Chondrocyte (in vitro differentiated cells): ENCODE data around the gene TMEM108. TPM values are rescaled to one million over a fixed set of nuclear protein-coding genes. Genes with fewer than 3 reads are reported as not detected.

Experiments used
- DNase-seq: peaks from one replicate; pipeline ENCODE4 v3.0.0; 2021; ENCODE audit warnings: mixed read lengths, low spot score
- H3K27ac Mint-ChIP-seq: one replicate; pipeline ENCODE4 v1.8.0; 2021; ENCODE audit warnings: mild to moderate bottlenecking, moderate library complexity, mixed read lengths; ENCODE audit not compliant: unreplicated experiment
- H3K27me3 Mint-ChIP-seq: 2 replicates; pipeline ENCODE4 v1.8.0; 2021; ENCODE audit warnings: low read depth, mixed read lengths
- H3K36me3 Mint-ChIP-seq: 2 replicates; pipeline ENCODE4 v1.8.0; 2021; ENCODE audit warnings: low read depth, mixed read lengths
- H3K4me1 Mint-ChIP-seq: 2 replicates; pipeline ENCODE4 v1.8.0; 2021; ENCODE audit warnings: low read depth, mild to moderate bottlenecking, mixed read lengths
- H3K4me3 Mint-ChIP-seq: one replicate; pipeline ENCODE4 v1.8.0; 2021; ENCODE audit warnings: mild to moderate bottlenecking, moderate library complexity, mixed read lengths; ENCODE audit not compliant: unreplicated experiment
- H3K9me3 Mint-ChIP-seq: 2 replicates; pipeline ENCODE4 v1.8.0; 2021; ENCODE audit warnings: low read depth, mixed read lengths
- total RNA-seq: library from RNA; stranded (reverse); gene quantifications from 3 replicates; pipeline ENCODE4 v1.2.1, GENCODE V29; 2021
- TF ChIP-seq, protein P1 (sequence below): fragments of 200-600 bp; sonication (generic); IDR thresholded peaks from 2 replicates; pipeline ENCODE4 v1.5.0; 2021; ENCODE audit warnings: antibody characterized with exemption, mild to moderate bottlenecking, moderate library complexity

TMEM108 gene
- total RNA-seq, 1 donor from 2014 or later: 5.6 TPM

- H3K27me3 Mint-ChIP-seq: no peaks in the 10 kb centered on the region
- peaks cover 4% of the 10 kb centered on the region for H3K9me3 Mint-ChIP-seq
- no peak overlapping the region for H3K27ac Mint-ChIP-seq
- H3K4me1 Mint-ChIP-seq: peaks cover 9% of the 10 kb centered on the region
- no peak overlapping the region for H3K4me3 Mint-ChIP-seq
- TF ChIP-seq, protein P1, sequence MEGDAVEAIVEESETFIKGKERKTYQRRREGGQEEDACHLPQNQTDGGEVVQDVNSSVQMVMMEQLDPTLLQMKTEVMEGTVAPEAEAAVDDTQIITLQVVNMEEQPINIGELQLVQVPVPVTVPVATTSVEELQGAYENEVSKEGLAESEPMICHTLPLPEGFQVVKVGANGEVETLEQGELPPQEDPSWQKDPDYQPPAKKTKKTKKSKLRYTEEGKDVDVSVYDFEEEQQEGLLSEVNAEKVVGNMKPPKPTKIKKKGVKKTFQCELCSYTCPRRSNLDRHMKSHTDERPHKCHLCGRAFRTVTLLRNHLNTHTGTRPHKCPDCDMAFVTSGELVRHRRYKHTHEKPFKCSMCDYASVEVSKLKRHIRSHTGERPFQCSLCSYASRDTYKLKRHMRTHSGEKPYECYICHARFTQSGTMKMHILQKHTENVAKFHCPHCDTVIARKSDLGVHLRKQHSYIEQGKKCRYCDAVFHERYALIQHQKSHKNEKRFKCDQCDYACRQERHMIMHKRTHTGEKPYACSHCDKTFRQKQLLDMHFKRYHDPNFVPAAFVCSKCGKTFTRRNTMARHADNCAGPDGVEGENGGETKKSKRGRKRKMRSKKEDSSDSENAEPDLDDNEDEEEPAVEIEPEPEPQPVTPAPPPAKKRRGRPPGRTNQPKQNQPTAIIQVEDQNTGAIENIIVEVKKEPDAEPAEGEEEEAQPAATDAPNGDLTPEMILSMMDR: no peak
- no peaks in the 10 kb centered on the region for H3K36me3 Mint-ChIP-seq
- no peak for DNase-seq
Observed at GRCh38 chr3:133442518-133442917, 404.3 kb downstream of the TMEM108 start.

DNA sequence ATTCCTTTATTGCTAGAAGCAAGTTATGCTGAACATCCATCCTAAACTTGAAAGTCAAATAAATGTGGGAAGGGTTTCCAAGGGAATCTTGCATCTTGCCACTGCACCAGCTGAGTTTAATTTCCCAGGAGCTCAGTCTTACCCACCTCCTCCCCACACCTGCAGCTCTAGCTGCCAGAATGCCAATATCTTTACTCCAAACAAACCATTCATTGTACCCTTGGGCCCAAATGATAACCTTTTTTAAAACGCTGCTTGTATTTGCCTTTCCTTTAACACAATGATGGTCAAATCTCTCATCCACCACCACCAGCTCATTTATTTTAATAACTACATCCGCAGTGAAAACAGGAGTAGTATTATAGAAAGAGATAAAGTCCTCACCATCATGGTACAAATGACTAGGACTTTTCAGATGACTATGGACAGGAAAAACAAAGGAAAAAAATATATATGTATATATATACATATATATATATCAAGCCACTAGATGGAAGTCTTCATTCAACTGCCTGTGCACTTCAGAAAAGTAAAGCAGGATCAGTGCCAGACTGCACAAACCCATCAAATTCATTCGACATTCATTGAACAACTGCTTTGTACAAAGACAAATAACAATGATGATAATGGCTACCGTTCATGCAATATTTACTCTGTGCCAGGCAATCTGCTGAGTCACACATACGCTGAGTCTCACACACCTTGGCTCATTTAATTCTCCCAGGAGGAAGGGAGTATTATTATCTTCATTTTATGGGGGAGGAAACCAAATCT is 405.6 kb downstream of the TMEM108 start:
- Mint-ChIP-seq H3K27me3 (no peaks in the 10 kb centered on the region), H3K27ac (no peak overlapping the region), H3K4me1 (peaks cover 8% of the 10 kb centered on the region), H3K4me3 (no peak overlapping the region), H3K36me3 (no peaks in the 10 kb centered on the region), H3K9me3 (peaks cover 4% of the 10 kb centered on the region)
- no peak for DNase-seq
- TF ChIP-seq, protein P1: peak; percentile 77

- peaks cover 8% of the 10 kb centered on the region for H3K4me1 Mint-ChIP-seq
- H3K4me3 Mint-ChIP-seq: no peak overlapping the region
- TF ChIP-seq, protein P1: no peak
- H3K9me3 Mint-ChIP-seq: peaks cover 4% of the 10 kb centered on the region
- H3K27ac Mint-ChIP-seq: no peak overlapping the region
- no peaks in the 10 kb centered on the region for H3K27me3 Mint-ChIP-seq
- DNase-seq: no peak
- no peaks in the 10 kb centered on the region for H3K36me3 Mint-ChIP-seq
Observed at GRCh38 chr3:133444423-133444774, 406.2 kb downstream of the TMEM108 start.

- H3K4me1 Mint-ChIP-seq: peaks cover 10% of the 10 kb centered on the region
- no peak overlapping the region for H3K27ac Mint-ChIP-seq
- no peak for DNase-seq
- TF ChIP-seq, protein P1: no peak
- H3K27me3 Mint-ChIP-seq: no peaks in the 10 kb centered on the region
- H3K4me3 Mint-ChIP-seq: no peak overlapping the region
- H3K36me3 Mint-ChIP-seq: no peaks in the 10 kb centered on the region
- no peaks in the 10 kb centered on the region for H3K9me3 Mint-ChIP-seq
Observed at GRCh38 chr3:133445108-133445507, 406.9 kb downstream of the TMEM108 start.
